ENCODE results near the gene ZCCHC13.

Gene ZCCHC13

DNA sequence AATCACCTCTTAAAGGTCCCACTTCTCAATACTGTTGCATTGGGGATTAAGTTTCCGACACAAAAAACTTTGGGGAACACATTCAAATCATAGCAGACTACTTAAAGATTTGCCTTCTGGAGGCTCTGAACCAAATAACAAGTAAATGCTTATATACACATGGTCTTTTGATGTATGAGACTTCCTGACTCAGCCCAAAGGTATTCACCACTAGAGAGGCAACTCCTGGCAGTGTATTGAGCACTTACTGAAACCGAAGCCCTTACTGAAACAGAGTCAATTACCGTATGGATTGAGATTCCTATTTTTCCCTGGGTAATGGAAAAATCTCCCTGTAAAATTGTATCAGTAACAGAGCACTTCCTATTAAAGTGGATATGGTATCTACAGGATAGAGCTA lies 45.4 kb downstream of the ZCCHC13 start:
- no peak overlapping the region for H3K27ac ChIP-seq
- TF ChIP-seq CTCF (conservative IDR thresholded peaks at IDR 0.05): no peak

DNA sequence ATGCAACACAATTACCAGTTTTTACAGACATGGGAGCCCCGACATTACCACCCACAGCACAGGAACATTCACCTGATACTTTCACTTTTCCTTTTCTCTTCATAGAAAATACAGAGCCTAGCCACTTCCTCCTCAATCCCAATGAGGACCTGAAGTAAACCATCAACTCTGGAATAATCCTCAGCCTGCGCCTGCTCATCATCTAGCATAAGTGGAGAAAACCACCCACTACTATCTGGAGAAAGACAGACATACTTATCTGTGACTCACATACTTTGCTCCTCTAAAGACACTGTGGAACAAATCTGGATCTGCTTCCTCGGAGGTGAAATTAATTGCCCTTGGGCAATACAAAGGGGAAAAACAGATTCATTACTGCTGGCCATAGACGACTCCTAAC lies 47.8 kb downstream of the ZCCHC13 start:
- no peak overlapping the region for H3K27ac ChIP-seq
- no peak for TF ChIP-seq CTCF (conservative IDR thresholded peaks at IDR 0.05)

DNA sequence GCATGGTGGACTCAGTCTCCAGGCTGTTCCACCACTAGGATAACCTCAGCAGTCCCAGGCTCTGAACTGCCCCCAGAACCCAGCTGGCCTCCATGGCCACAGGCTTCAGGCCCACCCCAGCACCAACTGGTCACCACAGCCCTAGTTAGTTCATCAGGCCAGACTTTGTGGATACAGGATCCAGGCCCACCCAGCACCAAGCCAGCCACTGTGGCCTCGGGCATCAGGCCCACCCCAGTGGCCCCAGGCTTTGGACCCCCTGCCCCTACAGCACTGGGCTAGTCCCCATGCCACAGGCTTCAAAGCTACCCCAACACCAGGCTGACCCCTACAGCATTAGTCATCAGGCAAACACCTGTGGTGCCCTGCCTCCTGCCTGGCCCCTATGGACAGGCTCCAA lies 50.0 kb downstream of the ZCCHC13 start:
- H3K27ac ChIP-seq: no peak overlapping the region
- TF ChIP-seq CTCF (conservative IDR thresholded peaks at IDR 0.05): no peak

Measured in VCaP (cell line).